ENCODE data around the gene GUCY2D.

DNA sequence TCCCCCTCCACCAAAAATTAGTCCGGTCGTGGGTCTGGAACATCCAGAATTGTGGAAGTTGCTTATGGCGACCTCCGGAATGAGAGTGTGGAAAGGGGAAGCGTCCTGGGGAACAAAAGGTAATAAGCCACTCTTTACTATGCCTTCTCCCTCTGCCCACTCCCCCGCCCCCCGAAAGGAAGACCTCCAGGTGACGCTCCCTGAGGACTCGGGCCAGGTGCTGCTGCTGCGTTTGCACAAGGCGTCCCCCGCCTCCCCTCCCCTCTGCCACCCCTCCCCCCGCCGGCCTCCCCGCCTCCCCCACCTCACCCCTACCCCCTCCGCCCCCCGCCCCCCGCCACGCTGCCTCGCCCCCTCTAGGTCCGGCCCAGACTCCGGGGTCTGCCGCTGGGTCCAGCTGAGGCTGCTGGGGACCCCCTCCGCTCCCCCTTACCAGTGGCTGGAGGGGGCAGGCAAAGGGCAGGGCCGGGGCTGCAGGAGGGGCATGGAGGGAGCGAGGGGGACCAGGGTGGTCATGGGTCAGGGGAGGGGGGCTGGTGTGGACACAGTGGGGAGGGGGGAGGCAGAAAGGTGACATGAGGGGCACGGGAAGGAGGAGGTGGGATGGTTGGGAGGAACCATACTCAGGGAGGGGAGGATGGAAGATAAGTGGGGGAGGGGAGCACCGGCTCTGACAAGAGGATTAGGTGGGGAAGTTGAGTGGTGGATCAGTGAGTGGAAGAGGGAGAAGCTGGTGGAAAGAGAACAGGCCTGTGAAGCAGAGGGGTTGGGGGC is 61.5 kb downstream of the GUCY2D start:
- TF ChIP-seq, protein P1, sequence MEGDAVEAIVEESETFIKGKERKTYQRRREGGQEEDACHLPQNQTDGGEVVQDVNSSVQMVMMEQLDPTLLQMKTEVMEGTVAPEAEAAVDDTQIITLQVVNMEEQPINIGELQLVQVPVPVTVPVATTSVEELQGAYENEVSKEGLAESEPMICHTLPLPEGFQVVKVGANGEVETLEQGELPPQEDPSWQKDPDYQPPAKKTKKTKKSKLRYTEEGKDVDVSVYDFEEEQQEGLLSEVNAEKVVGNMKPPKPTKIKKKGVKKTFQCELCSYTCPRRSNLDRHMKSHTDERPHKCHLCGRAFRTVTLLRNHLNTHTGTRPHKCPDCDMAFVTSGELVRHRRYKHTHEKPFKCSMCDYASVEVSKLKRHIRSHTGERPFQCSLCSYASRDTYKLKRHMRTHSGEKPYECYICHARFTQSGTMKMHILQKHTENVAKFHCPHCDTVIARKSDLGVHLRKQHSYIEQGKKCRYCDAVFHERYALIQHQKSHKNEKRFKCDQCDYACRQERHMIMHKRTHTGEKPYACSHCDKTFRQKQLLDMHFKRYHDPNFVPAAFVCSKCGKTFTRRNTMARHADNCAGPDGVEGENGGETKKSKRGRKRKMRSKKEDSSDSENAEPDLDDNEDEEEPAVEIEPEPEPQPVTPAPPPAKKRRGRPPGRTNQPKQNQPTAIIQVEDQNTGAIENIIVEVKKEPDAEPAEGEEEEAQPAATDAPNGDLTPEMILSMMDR (IDR thresholded peaks at IDR 0.05; ENCODE audit: poor library complexity, severe bottlenecking), result no peak
- TF ChIP-seq EZH2 (IDR thresholded peaks at IDR 0.05; ENCODE audit: borderline replicate concordance, insufficient read depth, low read length, poor library complexity, severe bottlenecking) (no peak), POLR2AphosphoS5 (IDR thresholded peaks at IDR 0.05) (no peak), MXI1 (conservative IDR thresholded peaks at IDR 0.05; ENCODE audit: poor library complexity, severe bottlenecking) (no peak), EP300 (conservative IDR thresholded peaks at IDR 0.05; ENCODE audit: poor library complexity, severe bottlenecking) (no peak), RAD21 (conservative IDR thresholded peaks at IDR 0.05) (no peak), SMC3 (conservative IDR thresholded peaks at IDR 0.05; ENCODE audit: poor library complexity) (no peak), TAF1 (IDR thresholded peaks at IDR 0.05; ENCODE audit: low read depth) (no peak)
- TF ChIP-seq, protein P2, sequence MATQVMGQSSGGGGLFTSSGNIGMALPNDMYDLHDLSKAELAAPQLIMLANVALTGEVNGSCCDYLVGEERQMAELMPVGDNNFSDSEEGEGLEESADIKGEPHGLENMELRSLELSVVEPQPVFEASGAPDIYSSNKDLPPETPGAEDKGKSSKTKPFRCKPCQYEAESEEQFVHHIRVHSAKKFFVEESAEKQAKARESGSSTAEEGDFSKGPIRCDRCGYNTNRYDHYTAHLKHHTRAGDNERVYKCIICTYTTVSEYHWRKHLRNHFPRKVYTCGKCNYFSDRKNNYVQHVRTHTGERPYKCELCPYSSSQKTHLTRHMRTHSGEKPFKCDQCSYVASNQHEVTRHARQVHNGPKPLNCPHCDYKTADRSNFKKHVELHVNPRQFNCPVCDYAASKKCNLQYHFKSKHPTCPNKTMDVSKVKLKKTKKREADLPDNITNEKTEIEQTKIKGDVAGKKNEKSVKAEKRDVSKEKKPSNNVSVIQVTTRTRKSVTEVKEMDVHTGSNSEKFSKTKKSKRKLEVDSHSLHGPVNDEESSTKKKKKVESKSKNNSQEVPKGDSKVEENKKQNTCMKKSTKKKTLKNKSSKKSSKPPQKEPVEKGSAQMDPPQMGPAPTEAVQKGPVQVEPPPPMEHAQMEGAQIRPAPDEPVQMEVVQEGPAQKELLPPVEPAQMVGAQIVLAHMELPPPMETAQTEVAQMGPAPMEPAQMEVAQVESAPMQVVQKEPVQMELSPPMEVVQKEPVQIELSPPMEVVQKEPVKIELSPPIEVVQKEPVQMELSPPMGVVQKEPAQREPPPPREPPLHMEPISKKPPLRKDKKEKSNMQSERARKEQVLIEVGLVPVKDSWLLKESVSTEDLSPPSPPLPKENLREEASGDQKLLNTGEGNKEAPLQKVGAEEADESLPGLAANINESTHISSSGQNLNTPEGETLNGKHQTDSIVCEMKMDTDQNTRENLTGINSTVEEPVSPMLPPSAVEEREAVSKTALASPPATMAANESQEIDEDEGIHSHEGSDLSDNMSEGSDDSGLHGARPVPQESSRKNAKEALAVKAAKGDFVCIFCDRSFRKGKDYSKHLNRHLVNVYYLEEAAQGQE (IDR thresholded peaks at IDR 0.05; ENCODE audit: borderline replicate concordance), result no peak

All from neural cell (in vitro differentiated cells).